GM19324 (cell line): ENCODE measurements around the gene ZNF622.
"Not testable (repeated sequence)": the region's sequence is repeated elsewhere in the genome, so short reads cannot be mapped to it uniquely, and the experiment has no call there.

ENCODE experiments used
- ATAC-seq: cut with Tn5 transposase; IDR thresholded peaks from one replicate; pipeline ENCODE4 v1.9.1; 2021; ENCODE audit warnings: mild to moderate bottlenecking, moderate library complexity; ENCODE audit not compliant: unreplicated experiment, low FRiP score

Gene ZNF622

GRCh38 chr5:16437977-16438376 lies 27.6 kb downstream of the ZNF622 start:
- ATAC-seq, result no peak

- ATAC-seq, result not testable (repeated sequence)
Measured at GRCh38 chr5:16436065-16436682, 29.4 kb downstream of the ZNF622 start.

GRCh38 chr5:16431490-16431889 lies 34.1 kb downstream of the ZNF622 start:
- no peak for ATAC-seq

GRCh38 chr5:16430349-16431089 lies 35.1 kb downstream of the ZNF622 start:
- ATAC-seq, result no peak

GRCh38 chr5:16428359-16428758 lies 37.2 kb downstream of the ZNF622 start:
- no peak for ATAC-seq

- ATAC-seq, result no peak
Measured at GRCh38 chr5:16427587-16427986, 38.0 kb downstream of the ZNF622 start.

- no peak for ATAC-seq
Measured at GRCh38 chr5:16418471-16418922, 47.1 kb downstream of the ZNF622 start.

- no peak for ATAC-seq
Measured at GRCh38 chr5:16417398-16418074, 48.1 kb downstream of the ZNF622 start.

GRCh38 chr5:16414861-16415260 lies 50.7 kb downstream of the ZNF622 start:
- ATAC-seq, result no peak

- no peak for ATAC-seq
Measured at GRCh38 chr5:16413166-16413860, 52.3 kb downstream of the ZNF622 start.

- ATAC-seq, result no peak
Measured at GRCh38 chr5:16412556-16412955, 53.0 kb downstream of the ZNF622 start.

- ATAC-seq, result no peak
Measured at GRCh38 chr5:16411741-16412455, 53.7 kb downstream of the ZNF622 start.

GRCh38 chr5:16411235-16411634 lies 54.4 kb downstream of the ZNF622 start:
- no peak for ATAC-seq

- ATAC-seq, result no peak
Measured at GRCh38 chr5:16410338-16410737, 55.3 kb downstream of the ZNF622 start.

GRCh38 chr5:16406630-16407029 lies 59.0 kb downstream of the ZNF622 start:
- no peak for ATAC-seq

GRCh38 chr5:16406023-16406422 lies 59.6 kb downstream of the ZNF622 start:
- no peak for ATAC-seq
